Sigmoid colon (tissue), 4 donors: ENCODE results near the gene EBI3.

Source experiments
- EP300 ChIP-seq, 4 donors: sonication (generic); formaldehyde crosslinking; IDR thresholded peaks; one replicate each; pipeline ENCODE4 v1.6.1; 2017; ENCODE audit warnings: antibody characterized with exemption in 4 of 4
- POLR2A ChIP-seq, 2 donors: fragments of 450-650 bp; IDR thresholded peaks; one replicate each; pipeline ENCODE4 v1.6.1; 2016; ENCODE audit warnings: antibody characterized with exemption in 2 of 2, mild to moderate bottlenecking in 2 of 2, moderate library complexity in 2 of 2
- POLR2AphosphoS5 ChIP-seq, 4 donors: sonication (generic); formaldehyde crosslinking; IDR thresholded peaks; one replicate each; pipeline ENCODE4 v1.6.1; 2017; ENCODE audit warnings: antibody characterized with exemption in 4 of 4
- TF ChIP-seq, protein P1 (sequence below), 4 experiments: fragments of 450-650 bp in 3 of 4; fragments of 200-600 bp in 1 of 4; IDR thresholded peaks; one replicate each; pipeline ENCODE4 v1.5.1; 2016 to 2019; ENCODE audit warnings: antibody characterized with exemption in 4 of 4, mild to moderate bottlenecking in 3 of 4, moderate library complexity in 2 of 4

DNA sequence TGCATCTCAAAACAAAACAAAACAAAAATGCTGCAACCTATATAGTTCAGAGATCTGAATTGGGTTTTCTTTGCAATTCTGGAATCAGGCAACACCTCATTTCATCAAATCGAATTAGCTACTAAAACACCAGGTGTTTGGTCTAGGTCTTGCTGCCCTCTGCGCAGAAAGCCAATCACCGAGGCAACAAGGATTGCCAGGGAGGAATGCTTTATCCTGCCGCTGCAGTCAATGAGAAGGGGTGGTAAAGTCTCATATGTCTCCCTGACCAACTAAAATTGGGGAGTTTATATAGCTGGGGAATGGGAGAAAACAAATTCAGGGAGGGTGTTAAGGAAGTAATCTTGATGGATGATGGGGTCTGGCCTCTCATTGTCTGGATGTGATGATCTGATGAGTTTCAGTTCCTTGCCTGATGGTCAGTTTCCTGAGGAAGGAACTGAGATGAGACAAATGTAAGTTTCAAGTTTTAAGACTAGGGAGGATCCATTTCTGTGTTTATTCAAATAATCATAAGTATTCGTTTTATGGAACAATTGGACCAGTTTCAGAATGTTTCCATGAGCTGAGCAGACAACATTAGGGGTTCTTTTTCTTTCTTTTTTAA lies 12.6 kb downstream of the EBI3 start:
- no peak for TF ChIP-seq POLR2A (IDR thresholded peaks at IDR 0.05)
- TF ChIP-seq EP300 (IDR thresholded peaks at IDR 0.05): no peak
- TF ChIP-seq, protein P1, sequence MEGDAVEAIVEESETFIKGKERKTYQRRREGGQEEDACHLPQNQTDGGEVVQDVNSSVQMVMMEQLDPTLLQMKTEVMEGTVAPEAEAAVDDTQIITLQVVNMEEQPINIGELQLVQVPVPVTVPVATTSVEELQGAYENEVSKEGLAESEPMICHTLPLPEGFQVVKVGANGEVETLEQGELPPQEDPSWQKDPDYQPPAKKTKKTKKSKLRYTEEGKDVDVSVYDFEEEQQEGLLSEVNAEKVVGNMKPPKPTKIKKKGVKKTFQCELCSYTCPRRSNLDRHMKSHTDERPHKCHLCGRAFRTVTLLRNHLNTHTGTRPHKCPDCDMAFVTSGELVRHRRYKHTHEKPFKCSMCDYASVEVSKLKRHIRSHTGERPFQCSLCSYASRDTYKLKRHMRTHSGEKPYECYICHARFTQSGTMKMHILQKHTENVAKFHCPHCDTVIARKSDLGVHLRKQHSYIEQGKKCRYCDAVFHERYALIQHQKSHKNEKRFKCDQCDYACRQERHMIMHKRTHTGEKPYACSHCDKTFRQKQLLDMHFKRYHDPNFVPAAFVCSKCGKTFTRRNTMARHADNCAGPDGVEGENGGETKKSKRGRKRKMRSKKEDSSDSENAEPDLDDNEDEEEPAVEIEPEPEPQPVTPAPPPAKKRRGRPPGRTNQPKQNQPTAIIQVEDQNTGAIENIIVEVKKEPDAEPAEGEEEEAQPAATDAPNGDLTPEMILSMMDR (IDR thresholded peaks at IDR 0.05): no peak
- no peak for TF ChIP-seq POLR2AphosphoS5 (IDR thresholded peaks at IDR 0.05)
